ENCODE results near the gene TAF5L. TPM values are rescaled to one million over a fixed set of nuclear protein-coding genes. Genes with fewer than 3 reads are reported as not detected.

The TAF5L gene
- 21.8 to 24.2 TPM (median 22.4 TPM) in 5 replicates for total RNA-seq (2022; extraction: Qiagen RNA extraction)

DNA sequence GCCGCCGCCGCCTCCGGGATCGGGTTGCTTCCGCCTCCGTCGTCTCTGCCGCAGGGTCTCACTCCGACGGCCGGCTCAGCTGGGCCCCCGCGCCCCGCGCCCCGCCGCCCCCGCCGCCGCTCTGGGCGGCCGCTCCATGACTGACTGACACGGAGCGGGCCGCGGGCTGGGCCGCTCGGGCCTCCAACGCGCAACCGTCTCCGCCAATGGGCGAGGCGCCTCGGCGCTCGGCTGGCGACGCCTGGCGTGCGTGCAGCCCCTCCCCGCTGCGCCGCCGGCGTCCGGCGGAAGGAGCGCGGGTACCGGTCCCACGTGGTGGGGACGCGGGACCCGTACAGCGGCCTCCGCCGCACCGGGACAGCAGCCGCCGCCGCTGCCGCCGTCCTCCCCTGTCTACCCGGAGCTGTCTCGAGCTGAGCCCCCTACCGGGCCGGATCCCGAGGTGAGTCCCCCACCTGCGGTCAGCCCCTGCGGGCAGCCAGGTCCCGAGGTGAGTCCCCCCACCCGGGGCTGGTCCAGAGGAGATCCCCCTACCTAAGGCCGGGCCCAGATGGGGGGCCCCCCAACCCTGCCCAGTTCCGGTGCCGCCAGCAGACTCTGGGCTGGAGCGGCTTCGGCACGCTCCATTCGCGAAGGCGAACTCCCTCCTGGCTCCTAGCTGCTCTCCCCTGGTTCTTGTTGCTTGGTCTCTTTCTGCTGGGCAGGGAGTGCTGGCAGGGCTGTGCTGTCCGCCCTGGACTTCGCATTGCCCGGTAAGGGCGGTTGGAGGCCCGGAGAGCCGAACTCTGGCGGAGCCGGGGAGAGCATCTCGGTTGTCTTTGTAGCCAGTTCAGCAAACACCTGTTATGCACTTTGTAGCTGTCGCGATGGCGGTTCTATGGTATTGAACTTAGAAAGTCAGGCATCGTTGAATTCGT lies at the start of gene TAF5L, which contains the start of gene URB2:
TAF5L (minus strand) TSS at position 208 of the 917 bp plus-strand sequence. CDS start 11,640 bp downstream, outside the sequence.
URB2 (plus strand) TSS at position 333 of the 917 bp plus-strand sequence. CDS start 1,387 bp downstream, outside the sequence.

GRCh38 chr1:229558460-229559335 lies 67.2 kb downstream of the TAF5L start, which contains the start of gene ABCB10:
Gene ABCB10, minus strand, starts transcription at chr1:229558707. Its CDS starts 55 bp downstream, at chr1:229558652.

Other genes with a start within 250 kb of the TAF5L start
- 0.12 TPM in 2 of 5 replicates, not detected in the others for gene ACTA1, start 192.0 kb downstream of the TAF5L start, total RNA-seq (2022; extraction: Qiagen RNA extraction)
- gene NUP133, start 117.8 kb downstream of the TAF5L start, total RNA-seq (2022; extraction: Qiagen RNA extraction) = 16.5 to 23.3 TPM (median 20.9 TPM) in 5 replicates
- 16.5 to 20.4 TPM (median 19.0 TPM) in 5 replicates for gene ABCB10, start 67.4 kb downstream of the TAF5L start, total RNA-seq (2022; extraction: Qiagen RNA extraction)
- gene URB2, start 125 bp upstream of the TAF5L start, total RNA-seq (2022; extraction: Qiagen RNA extraction) = 11.9 to 15.4 TPM (median 14.6 TPM) in 5 replicates

All from A549 treated with Mapracorat at 1 μM for 4 hours (cell line).